ENCODE data around the gene BCL2.

The BCL2 gene

DNA sequence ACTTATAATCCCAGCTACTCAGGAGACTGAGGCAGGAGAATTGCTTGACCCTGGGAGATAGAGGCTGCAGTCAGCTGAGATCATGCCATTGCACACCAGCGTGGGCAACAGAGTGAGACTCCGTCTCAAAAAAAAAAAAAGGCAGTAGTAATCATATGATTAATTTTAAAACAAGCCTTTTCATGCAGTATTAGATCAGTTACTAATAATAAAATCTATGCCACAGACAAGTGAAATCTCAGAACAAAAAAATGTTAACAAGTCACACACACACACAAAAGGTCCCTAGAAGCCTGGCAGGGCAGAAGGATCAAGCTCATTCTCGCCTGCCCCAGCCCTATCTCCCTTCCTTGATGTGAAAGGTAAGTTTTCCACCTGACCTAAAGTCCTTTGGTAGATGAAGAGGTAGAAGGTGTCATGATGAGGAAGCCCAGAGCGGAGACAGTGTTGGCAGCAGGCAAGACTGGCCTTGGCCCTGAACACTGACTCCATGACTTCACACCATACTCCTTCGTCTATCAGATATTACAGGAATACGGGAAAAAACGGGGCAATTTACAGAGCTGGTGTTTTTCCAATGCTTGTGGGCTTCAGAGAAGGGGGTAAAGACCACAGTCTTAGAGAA, 36.8 kb upstream of the BCL2 start:
- in situ Hi-C loops (cut with HindIII; ENCODE audit: low sequenced_read_pairs) = no loop called here
- no peak overlapping the region for H3K4me3 ChIP-seq (ENCODE audit: low read depth, low read length)
- TF ChIP-seq, protein P1, sequence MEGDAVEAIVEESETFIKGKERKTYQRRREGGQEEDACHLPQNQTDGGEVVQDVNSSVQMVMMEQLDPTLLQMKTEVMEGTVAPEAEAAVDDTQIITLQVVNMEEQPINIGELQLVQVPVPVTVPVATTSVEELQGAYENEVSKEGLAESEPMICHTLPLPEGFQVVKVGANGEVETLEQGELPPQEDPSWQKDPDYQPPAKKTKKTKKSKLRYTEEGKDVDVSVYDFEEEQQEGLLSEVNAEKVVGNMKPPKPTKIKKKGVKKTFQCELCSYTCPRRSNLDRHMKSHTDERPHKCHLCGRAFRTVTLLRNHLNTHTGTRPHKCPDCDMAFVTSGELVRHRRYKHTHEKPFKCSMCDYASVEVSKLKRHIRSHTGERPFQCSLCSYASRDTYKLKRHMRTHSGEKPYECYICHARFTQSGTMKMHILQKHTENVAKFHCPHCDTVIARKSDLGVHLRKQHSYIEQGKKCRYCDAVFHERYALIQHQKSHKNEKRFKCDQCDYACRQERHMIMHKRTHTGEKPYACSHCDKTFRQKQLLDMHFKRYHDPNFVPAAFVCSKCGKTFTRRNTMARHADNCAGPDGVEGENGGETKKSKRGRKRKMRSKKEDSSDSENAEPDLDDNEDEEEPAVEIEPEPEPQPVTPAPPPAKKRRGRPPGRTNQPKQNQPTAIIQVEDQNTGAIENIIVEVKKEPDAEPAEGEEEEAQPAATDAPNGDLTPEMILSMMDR (IDR thresholded peaks at IDR 0.05; ENCODE audit: low read depth, low read length, missing control alignments) = no peak
- DNase-seq (ENCODE audit: low read depth) = no peak

DNA sequence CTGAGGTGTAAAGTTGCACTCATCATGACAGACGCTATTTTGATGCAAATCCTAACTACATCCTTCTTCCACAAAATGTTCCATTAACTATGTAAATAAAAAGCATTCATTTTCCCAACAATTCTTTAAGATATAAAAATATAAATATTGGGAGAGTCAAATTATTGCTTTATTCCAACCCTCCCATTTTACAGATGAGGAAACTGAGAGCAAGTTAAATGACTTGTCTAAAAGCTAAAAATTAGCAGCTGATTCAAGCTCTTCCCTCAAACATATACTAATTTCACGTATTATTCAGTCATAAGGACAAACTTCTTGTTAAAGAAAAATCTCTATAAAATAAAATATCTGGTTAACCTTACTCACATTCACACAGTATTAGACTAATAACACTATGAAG, 30.7 kb upstream of the BCL2 start:
- DNase-seq (ENCODE audit: low read depth) = no peak
- no peak overlapping the region for H3K4me3 ChIP-seq (ENCODE audit: low read depth, low read length)
- in situ Hi-C loops (cut with HindIII; ENCODE audit: low sequenced_read_pairs) = no loop called here
- TF ChIP-seq, protein P1 (IDR thresholded peaks at IDR 0.05; ENCODE audit: low read depth, low read length, missing control alignments) = no peak

DNA sequence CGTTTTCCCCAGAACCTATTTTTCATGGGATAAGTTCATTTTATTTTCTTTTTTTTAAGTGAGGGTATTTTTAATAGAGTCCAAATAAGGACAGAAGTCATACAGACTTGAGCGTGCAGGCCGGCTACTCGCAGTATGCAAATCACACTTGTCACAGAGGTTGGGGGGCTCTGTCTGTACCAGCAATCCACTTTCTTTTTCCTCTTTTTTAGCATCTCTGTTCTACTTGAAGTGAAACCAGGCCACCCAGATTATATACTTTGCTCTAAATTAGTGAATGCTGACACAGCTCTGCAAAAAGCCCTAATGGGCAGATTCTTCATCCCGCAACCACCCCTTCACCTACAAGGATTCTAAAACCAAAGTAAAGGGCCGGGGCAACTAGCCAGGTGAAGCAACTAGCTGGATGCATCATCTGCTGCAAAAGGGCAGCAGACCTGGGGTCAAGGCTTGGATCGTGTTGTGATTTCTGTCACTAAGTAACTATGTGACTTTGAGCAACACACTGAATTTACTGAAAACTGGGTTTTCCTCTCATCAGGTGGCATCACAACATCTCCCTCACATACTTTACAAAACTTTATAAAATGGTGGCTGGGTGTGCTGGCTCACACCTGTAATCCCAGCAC, 29.1 kb upstream of the BCL2 start:
- no peak for DNase-seq (ENCODE audit: low read depth)
- in situ Hi-C loops (cut with HindIII; ENCODE audit: low sequenced_read_pairs) = loop anchor here (10.0 kb wide), 1 partner anchor 56 kb away; no protein-coding TSS in a partner anchor
- TF ChIP-seq, protein P1 (IDR thresholded peaks at IDR 0.05; ENCODE audit: low read depth, low read length, missing control alignments) = no peak
- no peak overlapping the region for H3K4me3 ChIP-seq (ENCODE audit: low read depth, low read length)

DNA sequence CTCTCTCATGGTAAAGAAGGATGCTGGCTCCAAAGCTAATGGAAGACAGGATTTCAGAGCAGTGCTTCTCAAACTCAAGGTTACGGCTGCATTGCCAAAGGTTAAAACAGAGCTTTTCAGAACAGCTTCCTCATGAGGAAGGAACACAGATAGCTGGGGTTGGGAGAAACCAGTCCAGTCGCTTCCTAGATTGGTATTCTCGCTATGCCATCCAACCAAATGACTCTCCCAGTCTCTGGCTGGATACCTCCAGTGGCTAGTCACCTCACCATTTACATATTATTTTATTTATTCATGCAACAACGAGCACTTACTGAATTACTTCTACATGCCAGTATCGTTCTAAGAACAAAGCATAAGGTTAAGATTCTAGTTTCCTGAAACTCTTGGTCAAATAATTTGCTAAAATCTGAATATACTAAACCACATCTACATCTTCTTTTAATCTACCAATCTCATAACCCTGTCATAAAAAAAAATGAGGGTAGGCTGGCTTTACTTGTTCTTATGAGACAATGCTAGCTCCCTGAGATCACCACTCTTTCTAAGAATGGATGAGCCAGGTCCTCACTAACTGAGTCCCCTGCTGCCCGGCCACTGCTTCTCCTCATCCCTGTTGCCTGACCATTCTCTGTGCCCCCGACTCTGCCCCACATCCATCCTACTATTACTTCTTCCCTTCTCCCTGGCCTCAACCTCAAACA, 27.1 kb upstream of the BCL2 start:
- H3K4me3 ChIP-seq (ENCODE audit: low read depth, low read length) = no peak overlapping the region
- TF ChIP-seq, protein P1 (IDR thresholded peaks at IDR 0.05; ENCODE audit: low read depth, low read length, missing control alignments) = no peak
- in situ Hi-C loops (cut with HindIII; ENCODE audit: low sequenced_read_pairs) = loop anchor here (10.0 kb wide), 1 partner anchor 58 kb away; no protein-coding TSS in a partner anchor
- DNase-seq (ENCODE audit: low read depth) = no peak

DNA sequence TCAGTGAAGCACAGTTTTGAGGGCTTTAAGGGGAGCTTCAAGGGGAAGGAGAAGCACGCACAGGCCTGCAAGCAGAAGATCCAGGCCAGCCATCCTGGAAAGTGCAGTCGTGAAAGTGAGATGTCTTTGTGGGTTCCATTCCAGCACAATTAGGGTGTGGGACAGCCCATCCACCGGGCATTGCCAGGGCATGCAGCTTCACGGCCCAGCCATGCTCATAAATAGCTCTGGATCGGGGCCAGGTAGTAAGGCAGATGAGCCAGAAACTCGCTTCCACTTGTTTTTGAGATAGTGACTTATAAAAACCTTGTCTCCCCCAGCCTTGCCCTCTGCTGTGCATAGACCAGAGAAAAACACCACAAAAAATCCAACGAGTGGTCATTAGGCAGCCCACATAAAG, 26.5 kb upstream of the BCL2 start:
- TF ChIP-seq, protein P1 (IDR thresholded peaks at IDR 0.05; ENCODE audit: low read depth, low read length, missing control alignments) = no peak
- DNase-seq (ENCODE audit: low read depth) = no peak

DNA sequence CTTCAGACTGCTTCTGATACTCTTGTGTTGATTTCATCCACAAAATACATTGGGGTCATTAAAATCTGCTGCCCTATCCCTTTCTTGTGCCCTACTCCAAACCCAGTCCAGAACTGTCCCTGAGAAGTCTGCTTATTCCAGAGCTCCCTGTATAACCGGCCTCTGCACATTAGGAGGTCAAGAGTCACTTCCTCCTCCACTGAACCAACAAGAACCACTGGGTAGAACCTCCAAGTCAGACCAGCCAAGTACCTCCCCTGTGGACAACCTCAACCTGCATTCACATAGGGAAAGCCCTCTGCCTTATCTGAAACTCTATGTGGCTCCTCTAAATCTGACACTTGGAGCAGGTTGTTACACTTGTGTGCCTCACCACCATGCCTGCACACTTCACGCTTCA, 25.3 kb upstream of the BCL2 start:
- no peak for DNase-seq (ENCODE audit: low read depth)
- TF ChIP-seq, protein P1 (IDR thresholded peaks at IDR 0.05; ENCODE audit: low read depth, low read length, missing control alignments) = no peak
- H3K4me3 ChIP-seq (ENCODE audit: low read depth, low read length) = no peak overlapping the region
- in situ Hi-C loops (cut with HindIII; ENCODE audit: low sequenced_read_pairs) = loop anchor here (10.0 kb wide), 1 partner anchor 60 kb away; no protein-coding TSS in a partner anchor

More for the DNA sequence above, 26.5 kb upstream of the BCL2 start:
- no peak overlapping the region for H3K4me3 ChIP-seq (ENCODE audit: low read depth, low read length)
- in situ Hi-C loops (cut with HindIII; ENCODE audit: low sequenced_read_pairs) = loop anchor here (10.0 kb wide), 1 partner anchor 59 kb away; no protein-coding TSS in a partner anchor

Data from astrocyte of the cerebellum (primary cell).